Epithelial cell of esophagus (primary cell): ENCODE results near the gene NUP210.

ENCODE experiments used
- DNase-seq: peaks from one replicate; pipeline ENCODE4 v3.0.0; 2010; ENCODE audit warnings: low read depth
- H3K4me3 ChIP-seq: 2 replicates; pipeline ENCODE4 v1.5.1; 2011; ENCODE audit warnings: mild to moderate bottlenecking, low read length, control low read depth
- TF ChIP-seq, protein P1 (sequence below): IDR thresholded peaks from 2 replicates; pipeline ENCODE4 v1.5.1; 2011; ENCODE audit warnings: low read depth, mild to moderate bottlenecking, low read length, control low read depth, inconsistent platforms; ENCODE audit not compliant: insufficient read depth; ENCODE audit errors: missing control alignments

NUP210 gene

DNA sequence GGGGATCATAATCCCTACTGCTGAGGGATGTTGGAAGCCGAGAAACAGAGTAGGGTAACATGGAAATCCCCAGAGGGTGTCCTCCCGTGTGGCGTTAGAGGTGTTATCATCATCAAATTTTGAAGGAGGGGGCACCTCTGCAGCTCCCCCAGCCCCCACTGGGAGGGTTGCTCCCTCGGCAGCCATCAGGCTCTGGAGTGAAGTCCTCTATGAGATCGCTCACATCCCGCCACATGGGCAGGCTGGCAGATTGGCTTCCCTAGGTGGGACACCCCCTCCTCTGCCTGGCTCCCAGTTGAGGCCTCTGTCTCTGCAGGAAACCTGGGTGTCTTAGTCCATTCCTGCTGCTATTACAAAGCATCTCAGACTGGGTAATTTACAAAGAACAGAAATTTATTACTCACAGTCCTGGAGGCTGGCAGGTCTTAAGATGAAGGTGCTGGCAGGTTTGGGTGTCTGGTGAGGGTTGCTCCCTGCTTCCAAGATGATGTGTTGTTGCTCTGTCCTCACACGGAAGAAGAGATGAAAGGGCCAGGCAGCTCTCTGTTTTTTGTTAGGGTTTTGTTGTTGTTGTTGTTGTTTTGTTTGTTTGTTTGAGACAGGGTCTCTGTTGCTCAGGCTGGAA, 120.5 kb downstream of the NUP210 start:
- H3K4me3 ChIP-seq, result no peak overlapping the region
- TF ChIP-seq, protein P1, sequence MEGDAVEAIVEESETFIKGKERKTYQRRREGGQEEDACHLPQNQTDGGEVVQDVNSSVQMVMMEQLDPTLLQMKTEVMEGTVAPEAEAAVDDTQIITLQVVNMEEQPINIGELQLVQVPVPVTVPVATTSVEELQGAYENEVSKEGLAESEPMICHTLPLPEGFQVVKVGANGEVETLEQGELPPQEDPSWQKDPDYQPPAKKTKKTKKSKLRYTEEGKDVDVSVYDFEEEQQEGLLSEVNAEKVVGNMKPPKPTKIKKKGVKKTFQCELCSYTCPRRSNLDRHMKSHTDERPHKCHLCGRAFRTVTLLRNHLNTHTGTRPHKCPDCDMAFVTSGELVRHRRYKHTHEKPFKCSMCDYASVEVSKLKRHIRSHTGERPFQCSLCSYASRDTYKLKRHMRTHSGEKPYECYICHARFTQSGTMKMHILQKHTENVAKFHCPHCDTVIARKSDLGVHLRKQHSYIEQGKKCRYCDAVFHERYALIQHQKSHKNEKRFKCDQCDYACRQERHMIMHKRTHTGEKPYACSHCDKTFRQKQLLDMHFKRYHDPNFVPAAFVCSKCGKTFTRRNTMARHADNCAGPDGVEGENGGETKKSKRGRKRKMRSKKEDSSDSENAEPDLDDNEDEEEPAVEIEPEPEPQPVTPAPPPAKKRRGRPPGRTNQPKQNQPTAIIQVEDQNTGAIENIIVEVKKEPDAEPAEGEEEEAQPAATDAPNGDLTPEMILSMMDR, result no peak
- no peak for DNase-seq

DNA sequence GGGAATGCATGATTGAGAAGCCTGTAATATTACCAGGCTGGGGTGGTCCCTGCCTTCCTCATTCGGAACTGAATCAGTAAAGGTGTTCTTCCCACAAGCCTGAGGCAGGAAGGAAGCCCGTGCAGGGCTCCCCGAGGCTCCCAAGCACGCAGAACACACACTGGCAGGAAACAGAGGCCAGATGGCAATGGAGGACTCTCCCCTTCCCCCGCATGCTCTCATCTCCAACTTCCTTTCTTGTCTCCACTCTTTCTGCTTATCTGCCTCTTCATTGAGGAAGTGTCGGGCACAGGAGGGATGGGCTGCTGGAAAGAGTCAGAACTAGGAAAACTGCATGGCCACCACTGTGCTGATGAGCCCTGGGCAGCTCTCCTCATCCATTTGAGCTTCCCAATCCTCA, 123.5 kb downstream of the NUP210 start:
- no peak for DNase-seq
- TF ChIP-seq, protein P1, result no peak
- no peak overlapping the region for H3K4me3 ChIP-seq

DNA sequence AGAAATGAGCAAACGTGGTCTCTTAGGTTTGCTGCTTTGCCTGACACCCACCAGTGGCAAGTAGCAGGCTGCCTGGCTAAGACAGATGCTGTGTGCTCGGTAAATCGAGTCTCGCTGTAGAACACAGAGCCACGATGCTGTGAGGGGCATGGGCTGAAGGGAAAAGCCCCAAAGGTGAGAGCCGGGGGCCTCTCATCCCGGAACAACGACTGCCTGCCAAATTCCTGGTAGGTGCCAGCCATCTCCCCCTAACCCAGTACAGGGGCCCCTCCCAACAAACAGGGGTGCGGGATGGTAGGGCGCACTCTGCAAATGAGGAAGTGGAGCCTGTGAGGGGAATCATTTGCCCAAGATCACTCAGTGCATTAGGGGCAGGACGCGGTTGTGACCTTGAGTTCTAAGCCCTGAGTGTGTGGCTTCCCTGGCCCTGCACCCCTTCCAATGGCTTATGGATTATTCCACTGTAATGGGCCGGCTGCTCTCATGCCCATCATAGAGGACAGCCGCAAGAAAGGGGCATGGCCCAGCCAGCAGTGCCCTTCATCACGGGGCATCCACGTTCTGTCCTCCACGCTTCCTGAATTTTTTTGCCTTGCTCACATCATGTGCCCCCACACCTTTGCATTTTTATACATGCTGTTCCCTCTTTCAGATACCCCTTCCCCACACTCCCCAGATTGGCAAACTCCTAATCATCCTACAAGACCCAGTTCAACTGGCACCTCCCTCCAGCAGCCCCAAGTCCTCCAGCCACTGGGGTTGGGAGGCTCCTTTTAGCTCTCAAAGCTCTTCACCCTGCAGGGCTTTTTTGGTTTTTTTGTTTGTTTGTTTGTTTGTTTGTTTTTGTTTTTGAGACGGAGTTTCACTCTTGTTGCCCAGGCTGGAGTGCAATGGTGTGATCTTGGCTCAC, 125.4 kb downstream of the NUP210 start:
- DNase-seq, result no peak
- TF ChIP-seq, protein P1, result no peak
- no peak overlapping the region for H3K4me3 ChIP-seq

DNA sequence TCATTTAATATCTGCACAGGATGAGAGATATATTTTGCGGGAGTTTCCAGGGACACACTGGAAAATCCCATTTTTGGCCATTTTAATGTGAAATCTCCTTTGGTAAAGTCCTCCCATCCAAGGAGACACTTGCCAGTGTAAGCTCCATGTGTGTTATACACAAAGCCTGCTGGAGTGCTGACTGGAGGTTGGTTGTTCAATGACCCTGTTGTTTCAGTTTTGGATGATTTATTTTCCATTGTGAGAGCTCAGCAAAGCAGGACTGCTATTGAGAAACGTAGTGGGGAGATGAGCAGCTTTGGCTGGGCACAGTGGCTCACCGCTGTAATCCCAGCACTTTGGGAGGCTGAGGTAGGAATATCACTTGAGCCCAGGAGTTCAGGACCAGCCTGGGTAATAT, 127.7 kb downstream of the NUP210 start:
- H3K4me3 ChIP-seq, result no peak overlapping the region
- TF ChIP-seq, protein P1, result no peak
- no peak for DNase-seq

DNA sequence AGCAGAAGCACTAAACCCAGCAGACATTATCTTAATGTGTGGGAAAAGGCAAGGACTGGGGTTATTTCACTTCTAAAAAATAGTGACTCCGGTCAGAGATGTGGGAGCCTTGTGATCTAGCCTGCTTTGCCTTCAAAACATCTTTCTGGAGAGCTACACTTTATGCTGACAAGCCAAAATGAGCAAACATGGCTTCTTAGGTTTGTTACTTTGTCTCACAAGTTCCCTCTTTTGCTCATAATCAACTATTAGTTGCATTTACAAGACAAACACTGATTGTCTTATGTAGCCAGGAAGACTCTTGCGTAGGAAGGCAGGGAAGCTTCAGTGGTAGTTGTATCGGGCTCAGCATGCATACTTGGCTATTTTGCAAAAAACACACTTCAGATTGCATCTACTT, 129.2 kb downstream of the NUP210 start:
- DNase-seq, result no peak
- no peak overlapping the region for H3K4me3 ChIP-seq
- TF ChIP-seq, protein P1, result no peak

DNA sequence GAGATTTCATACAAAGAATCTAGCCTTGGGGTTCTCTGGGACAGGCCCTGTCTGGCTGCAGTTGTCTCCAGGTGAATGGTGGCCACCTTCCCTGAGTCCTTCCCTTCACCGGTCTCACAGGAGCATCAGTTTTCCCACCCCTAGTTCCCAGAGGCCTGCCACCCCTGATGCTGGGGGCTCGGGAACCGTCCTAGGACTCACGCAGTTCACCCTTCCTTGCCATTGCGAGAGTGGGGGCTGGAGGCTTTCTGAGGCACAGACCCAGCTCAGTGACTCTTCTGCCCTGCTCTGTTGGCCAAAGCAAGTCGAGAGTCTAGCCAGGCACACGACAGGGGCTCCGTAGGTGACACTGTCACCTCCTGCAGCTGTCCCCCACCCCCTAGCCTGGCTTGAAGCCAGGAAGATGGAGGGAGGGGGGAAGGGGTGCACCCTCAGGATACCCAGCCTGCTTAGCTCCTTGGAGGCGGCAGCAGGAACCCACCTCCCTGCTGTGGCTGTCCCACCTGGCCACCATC, 130.3 kb downstream of the NUP210 start:
- H3K4me3 ChIP-seq, result no peak overlapping the region
- TF ChIP-seq, protein P1, result no peak
- DNase-seq, result no peak
